VCaP (cell line): Measurements from ENCODE around the gene TPI1.
"Not testable (repeated sequence)": the region's sequence is repeated elsewhere in the genome, so short reads cannot be mapped to it uniquely, and the experiment has no call there.

Source experiments
- H3K27ac ChIP-seq: fragments of 450-650 bp; 2 replicates; pipeline ENCODE4 v1.5.1; 2017
- CTCF ChIP-seq: fragments of 450-650 bp; conservative IDR thresholded peaks from 2 replicates; pipeline ENCODE4 v1.5.1; 2017; ENCODE audit warnings: mild to moderate bottlenecking, moderate library complexity

Gene TPI1

GRCh38 chr12:6868211-6869048 is 1.1 kb downstream of the TPI1 start:
- TF ChIP-seq CTCF = no peak
- H3K27ac ChIP-seq = peak overlapping the region; percentile 99

- H3K27ac ChIP-seq = peak overlapping the region; percentile 99
Measured at GRCh38 chr12:6869049-6870021, 2.0 kb downstream of the TPI1 start.

GRCh38 chr12:6870304-6870703 is 3.0 kb downstream of the TPI1 start:
- H3K27ac ChIP-seq = peak overlapping the region; percentile 99

More at GRCh38 chr12:6869049-6870021, 2.0 kb downstream of the TPI1 start:
- peak; percentile 96 for TF ChIP-seq CTCF

GRCh38 chr12:6871052-6871957 is 4.0 kb downstream of the TPI1 start:
- peak overlapping the region; percentile 99 for H3K27ac ChIP-seq
- TF ChIP-seq CTCF = no peak

- peak overlapping the region; percentile 99 for H3K27ac ChIP-seq
- TF ChIP-seq CTCF = peak; percentile 99
Measured at GRCh38 chr12:6872073-6873048, 5.0 kb downstream of the TPI1 start.

GRCh38 chr12:6873094-6874014 is 6.0 kb downstream of the TPI1 start, which contains the start of gene SPSB2:
Gene SPSB2, minus strand, starts transcription at chr12:6873303. Its CDS starts 402 bp downstream, at chr12:6872901.
- H3K27ac ChIP-seq = peak within 1 kb of the TSS; percentile 99
- no peak for TF ChIP-seq CTCF

- H3K27ac ChIP-seq = peak overlapping the region; percentile 99
Measured at GRCh38 chr12:6874015-6874368, 6.7 kb downstream of the TPI1 start.

- not testable (repeated sequence) for H3K27ac ChIP-seq
Measured at GRCh38 chr12:6879824-6880223, 12.5 kb downstream of the TPI1 start.
